Astrocyte (in vitro differentiated cells and primary cell): ENCODE results near the gene GTF2H2C.

Experiments
- EZH2 ChIP-seq: IDR thresholded peaks from 2 replicates; pipeline ENCODE4 v1.6.1; 2012; ENCODE audit warnings: mild to moderate bottlenecking, low read length, inconsistent platforms; ENCODE audit not compliant: insufficient read depth
- TF ChIP-seq, protein P1 (sequence below): IDR thresholded peaks from 2 replicates; pipeline ENCODE4 v1.5.1; 2011; ENCODE audit warnings: low read depth, mild to moderate bottlenecking, inconsistent platforms, low read length, moderate library complexity; ENCODE audit not compliant: insufficient read depth

DNA sequence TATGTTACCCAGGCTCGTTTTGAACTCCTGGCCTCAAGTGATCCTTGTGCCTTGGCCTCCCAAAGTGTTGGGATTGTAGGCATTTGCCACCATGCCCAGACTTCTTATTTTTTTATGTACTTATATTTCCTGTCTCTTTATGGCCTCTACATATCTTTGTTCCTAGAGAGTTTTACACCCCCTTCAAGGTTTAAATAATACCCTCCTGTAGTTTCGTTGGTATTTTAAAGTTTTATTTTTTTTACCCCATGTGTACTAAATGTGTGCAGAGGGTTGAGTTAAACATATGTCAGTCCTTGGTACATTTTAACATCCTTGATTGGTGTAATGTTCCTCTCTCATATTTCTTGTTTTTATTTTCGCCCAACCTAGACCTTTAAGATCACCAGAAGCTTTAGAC, 38.0 kb upstream of the GTF2H2C start:
- TF ChIP-seq, protein P1, sequence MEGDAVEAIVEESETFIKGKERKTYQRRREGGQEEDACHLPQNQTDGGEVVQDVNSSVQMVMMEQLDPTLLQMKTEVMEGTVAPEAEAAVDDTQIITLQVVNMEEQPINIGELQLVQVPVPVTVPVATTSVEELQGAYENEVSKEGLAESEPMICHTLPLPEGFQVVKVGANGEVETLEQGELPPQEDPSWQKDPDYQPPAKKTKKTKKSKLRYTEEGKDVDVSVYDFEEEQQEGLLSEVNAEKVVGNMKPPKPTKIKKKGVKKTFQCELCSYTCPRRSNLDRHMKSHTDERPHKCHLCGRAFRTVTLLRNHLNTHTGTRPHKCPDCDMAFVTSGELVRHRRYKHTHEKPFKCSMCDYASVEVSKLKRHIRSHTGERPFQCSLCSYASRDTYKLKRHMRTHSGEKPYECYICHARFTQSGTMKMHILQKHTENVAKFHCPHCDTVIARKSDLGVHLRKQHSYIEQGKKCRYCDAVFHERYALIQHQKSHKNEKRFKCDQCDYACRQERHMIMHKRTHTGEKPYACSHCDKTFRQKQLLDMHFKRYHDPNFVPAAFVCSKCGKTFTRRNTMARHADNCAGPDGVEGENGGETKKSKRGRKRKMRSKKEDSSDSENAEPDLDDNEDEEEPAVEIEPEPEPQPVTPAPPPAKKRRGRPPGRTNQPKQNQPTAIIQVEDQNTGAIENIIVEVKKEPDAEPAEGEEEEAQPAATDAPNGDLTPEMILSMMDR: no peak
- no peak for TF ChIP-seq EZH2
